K562 (cell line): Measurements from ENCODE around the gene BHLHE40. TPM values are rescaled to one million over a fixed set of nuclear protein-coding genes. Genes with fewer than 3 reads are reported as not detected.

Source experiments
- GATA2 ChIP-seq: sonication (generic); formaldehyde crosslinking; IDR thresholded peaks from 2 replicates; pipeline ENCODE4 v1.4.0; 2020; ENCODE audit warnings: mild to moderate bottlenecking, missing genetic modification reagents
- KLF1 ChIP-seq: fragments of 450-650 bp; IDR thresholded peaks from 2 replicates; pipeline ENCODE4 v1.6.1; 2016; ENCODE audit warnings: missing genetic modification characterization, missing compliant biosample characterization
- MEF2D ChIP-seq: conservative IDR thresholded peaks from 2 replicates; pipeline ENCODE4 v1.6.1; 2016; ENCODE audit warnings: low read depth, missing genetic modification characterization, missing compliant biosample characterization
- NCOA4 ChIP-seq: fragments of 450-650 bp; IDR thresholded peaks from 2 replicates; pipeline ENCODE4 v1.6.1; 2018; ENCODE audit warnings: mild to moderate bottlenecking; ENCODE audit not compliant: partially characterized antibody
- SNIP1 ChIP-seq: fragments of 450-650 bp; IDR thresholded peaks from 2 replicates; pipeline ENCODE4 v1.7.1; 2017; ENCODE audit warnings: low read depth, mild to moderate bottlenecking
- SRSF1 ChIP-seq: fragments of 200-400 bp; formaldehyde crosslinking; IDR thresholded peaks from 2 replicates; pipeline ENCODE4 v1.6.1; 2017; ENCODE audit warnings: mild to moderate bottlenecking, low read depth, low read length, moderate library complexity
- U2AF2 ChIP-seq: fragments of 200-400 bp; formaldehyde crosslinking; optimal IDR thresholded peaks from 2 replicates; pipeline ENCODE3; 2017; ENCODE audit warnings: low read depth, mild to moderate bottlenecking, low read length
- ZBTB1 ChIP-seq: sonication (generic); formaldehyde crosslinking; IDR thresholded peaks from 2 replicates; pipeline ENCODE4 v1.8.1; 2023; ENCODE audit warnings: missing genetic modification reagents, low read depth, mild to moderate bottlenecking, borderline replicate concordance
- ZBTB9 ChIP-seq: fragments of 450-650 bp; formaldehyde crosslinking; IDR thresholded peaks from 2 replicates; pipeline ENCODE4 v1.4.0; 2020; ENCODE audit warnings: mild to moderate bottlenecking, moderate library complexity
- ZNF324 ChIP-seq: fragments of 250-450 bp; sonication (Bioruptor Pico); IDR thresholded peaks from 2 replicates; pipeline ENCODE4 v1.4.0; 2020; ENCODE audit warnings: mild to moderate bottlenecking
- ZNF407 ChIP-seq: fragments of 450-650 bp; IDR thresholded peaks from 2 replicates; pipeline ENCODE4 v1.6.1; 2016; ENCODE audit warnings: low read depth
- polyA plus RNA-seq, 8 experiments: library from polyadenylated mRNA; depleted of rRNA in 4 of 8; stranded (reverse) in 5 of 8; unstranded in 3 of 8; fragments of >200 nt; fragmentation: Nextera tagmentation in 2 of 8; fragmentation: Illumina TruSeq in 1 of 8; extraction: Ambion mirVana in 2 of 8; extraction: Trizol in 1 of 8; gene quantifications; 2 replicates each; pipeline versions ENCODE4 v1.2.1 to v1.2.3, GENCODE V29; 2011 to 2014; ENCODE audit warnings: inconsistent platforms in 1 of 8, missing spikeins in 1 of 8
- total RNA-seq, 7 experiments: library from RNA; depleted of rRNA in 6 of 7; stranded (reverse); fragments of >200 nt in 6 of 7; fragmentation: Illumina TruSeq in 2 of 7; extraction: Trizol in 2 of 7; gene quantifications; 2 replicates each; pipeline versions ENCODE4 v1.2.1 to v1.2.3, GENCODE V29; 2011 to 2021; ENCODE audit warnings: low replicate concordance in 1 of 7
- TF ChIP-seq, protein P1 (sequence below): fragments of 450-650 bp; IDR thresholded peaks from 2 replicates; pipeline ENCODE4 v1.6.1; 2016; ENCODE audit warnings: antibody characterized with exemption
- TF ChIP-seq, protein P2 (sequence below): fragments of 250-450 bp; sonication (Bioruptor Pico); IDR thresholded peaks from 2 replicates; pipeline ENCODE4 v1.5.1; 2021; ENCODE audit warnings: mild to moderate bottlenecking

BHLHE40 gene
- total and polyA plus RNA-seq, 9 of the 15 experiments (the other 6 are each of a cell fraction or from before 2014, with no cell fraction given) = 12.0 to 83.9 (median 31.4) TPM

- TF ChIP-seq SNIP1 (no peak), GATA2 (CRISPR knock-in tag) (peak; percentile 92), ZBTB1 (CRISPR knock-in tag) (no peak), KLF1 (tag) (no peak), NCOA4 (no peak), SRSF1 (no peak), ZNF324 (CRISPR knock-in tag) (no peak; the same call in 1 of the 2 replicates), ZBTB9 (CRISPR knock-in tag) (no peak; the same call in 1 of the 2 replicates), U2AF2 (no peak), MEF2D (tag) (peak; percentile 78), ZNF407 (no peak)
- TF ChIP-seq, protein P1, sequence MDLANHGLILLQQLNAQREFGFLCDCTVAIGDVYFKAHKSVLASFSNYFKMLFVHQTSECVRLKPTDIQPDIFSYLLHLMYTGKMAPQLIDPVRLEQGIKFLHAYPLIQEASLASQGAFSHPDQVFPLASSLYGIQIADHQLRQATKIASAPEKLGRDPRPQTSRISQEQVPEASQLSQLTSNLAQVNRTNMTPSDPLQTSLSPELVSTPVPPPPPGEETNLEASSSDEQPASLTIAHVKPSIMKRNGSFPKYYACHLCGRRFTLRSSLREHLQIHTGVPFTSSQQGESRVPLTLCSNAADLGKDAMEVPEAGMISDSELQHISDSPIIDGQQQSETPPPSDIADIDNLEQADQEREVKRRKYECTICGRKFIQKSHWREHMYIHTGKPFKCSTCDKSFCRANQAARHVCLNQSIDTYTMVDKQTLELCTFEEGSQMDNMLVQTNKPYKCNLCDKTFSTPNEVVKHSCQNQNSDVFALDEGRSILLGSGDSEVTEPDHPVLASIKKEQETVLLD = peak; percentile 91
- TF ChIP-seq, protein P2, sequence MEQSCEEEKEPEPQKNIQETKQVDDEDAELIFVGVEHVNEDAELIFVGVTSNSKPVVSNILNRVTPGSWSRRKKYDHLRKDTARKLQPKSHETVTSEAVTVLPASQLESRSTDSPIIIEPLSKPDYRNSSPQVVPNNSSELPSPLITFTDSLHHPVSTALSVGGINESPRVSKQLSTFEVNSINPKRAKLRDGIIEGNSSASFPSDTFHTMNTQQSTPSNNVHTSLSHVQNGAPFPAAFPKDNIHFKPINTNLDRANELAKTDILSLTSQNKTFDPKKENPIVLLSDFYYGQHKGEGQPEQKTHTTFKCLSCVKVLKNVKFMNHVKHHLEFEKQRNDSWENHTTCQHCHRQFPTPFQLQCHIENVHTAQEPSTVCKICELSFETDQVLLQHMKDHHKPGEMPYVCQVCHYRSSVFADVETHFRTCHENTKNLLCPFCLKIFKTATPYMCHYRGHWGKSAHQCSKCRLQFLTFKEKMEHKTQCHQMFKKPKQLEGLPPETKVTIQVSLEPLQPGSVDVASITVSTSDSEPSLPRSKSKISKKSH = no peak
These were observed 37.2 kb downstream of the BHLHE40 start (continued) for GRCh38 chr3:5016211-5017161.
